ENCODE data around the gene ACADSB. TPM values are rescaled to one million over a fixed set of nuclear protein-coding genes. Genes with fewer than 3 reads are reported as not detected.

ACADSB gene
- total and polyA plus RNA-seq, 8 donors = 17.9 to 61.8 (median 22.9) TPM

GRCh38 chr10:123100030-123100762 is 91.4 kb downstream of the ACADSB start:
- Histone ChIP-seq H3K36me3 (no peaks in the 10 kb centered on the region), H3K9me3 (no peaks in the 10 kb centered on the region), H3K27me3 (peaks cover 0 to 35% of the 10 kb centered on the region in 2 donors), H3K4me1 (no peaks in the 10 kb centered on the region), H3K4me3 (no peak overlapping the region), H3K27ac (no peak overlapping the region)
- ATAC-seq (no peak), DNase-seq (no peak)
- TF ChIP-seq, protein P1, sequence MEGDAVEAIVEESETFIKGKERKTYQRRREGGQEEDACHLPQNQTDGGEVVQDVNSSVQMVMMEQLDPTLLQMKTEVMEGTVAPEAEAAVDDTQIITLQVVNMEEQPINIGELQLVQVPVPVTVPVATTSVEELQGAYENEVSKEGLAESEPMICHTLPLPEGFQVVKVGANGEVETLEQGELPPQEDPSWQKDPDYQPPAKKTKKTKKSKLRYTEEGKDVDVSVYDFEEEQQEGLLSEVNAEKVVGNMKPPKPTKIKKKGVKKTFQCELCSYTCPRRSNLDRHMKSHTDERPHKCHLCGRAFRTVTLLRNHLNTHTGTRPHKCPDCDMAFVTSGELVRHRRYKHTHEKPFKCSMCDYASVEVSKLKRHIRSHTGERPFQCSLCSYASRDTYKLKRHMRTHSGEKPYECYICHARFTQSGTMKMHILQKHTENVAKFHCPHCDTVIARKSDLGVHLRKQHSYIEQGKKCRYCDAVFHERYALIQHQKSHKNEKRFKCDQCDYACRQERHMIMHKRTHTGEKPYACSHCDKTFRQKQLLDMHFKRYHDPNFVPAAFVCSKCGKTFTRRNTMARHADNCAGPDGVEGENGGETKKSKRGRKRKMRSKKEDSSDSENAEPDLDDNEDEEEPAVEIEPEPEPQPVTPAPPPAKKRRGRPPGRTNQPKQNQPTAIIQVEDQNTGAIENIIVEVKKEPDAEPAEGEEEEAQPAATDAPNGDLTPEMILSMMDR (IDR thresholded peaks at IDR 0.05) = no peak
- intact Hi-C loops (cut with DNase I) = no loop called here

GRCh38 chr10:123101872-123102271 is 93.1 kb downstream of the ACADSB start:
- no peak overlapping the region for H3K4me3 ChIP-seq
- H3K27ac ChIP-seq = no peak overlapping the region
- no peaks in the 10 kb centered on the region for H3K9me3 ChIP-seq
- no peaks in the 10 kb centered on the region for H3K4me1 ChIP-seq
- TF ChIP-seq, protein P1 (IDR thresholded peaks at IDR 0.05) = no peak
- H3K36me3 ChIP-seq = no peaks in the 10 kb centered on the region
- DNase-seq = no peak
- ATAC-seq = no peak
- intact Hi-C loops (cut with DNase I) = no loop called here
- peaks cover 0 to 50% of the 10 kb centered on the region in 2 donors for H3K27me3 ChIP-seq

DNA sequence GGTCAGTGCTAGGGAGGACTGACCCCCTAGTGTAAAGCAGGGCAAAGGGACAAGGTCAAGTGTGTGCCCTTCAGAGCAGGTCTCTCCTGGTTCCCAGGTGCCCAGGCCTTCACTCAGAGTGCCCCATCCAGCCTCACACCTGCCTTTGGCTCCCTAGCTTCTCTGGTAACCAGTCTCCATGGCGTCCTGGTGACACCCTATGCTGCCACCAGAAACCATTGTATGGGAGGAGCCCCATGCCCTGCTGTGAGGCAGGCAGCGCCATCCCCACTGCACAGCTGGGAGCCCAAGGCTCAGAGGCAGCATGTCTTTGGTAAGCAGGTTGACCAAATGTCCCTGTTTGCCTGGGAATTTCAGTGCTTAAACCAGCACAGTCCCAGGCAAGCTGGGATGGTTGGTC is 93.9 kb downstream of the ACADSB start:
- Histone ChIP-seq H3K36me3 (no peaks in the 10 kb centered on the region), H3K4me3 (no peak overlapping the region), H3K27me3 (peaks cover 0 to 48% of the 10 kb centered on the region in 2 donors), H3K27ac (no peak overlapping the region), H3K9me3 (no peaks in the 10 kb centered on the region), H3K4me1 (no peaks in the 10 kb centered on the region)
- no peak for DNase-seq
- TF ChIP-seq, protein P1 (IDR thresholded peaks at IDR 0.05) = no peak
- no peak for ATAC-seq
- intact Hi-C loops (cut with DNase I) = no loop called here

DNA sequence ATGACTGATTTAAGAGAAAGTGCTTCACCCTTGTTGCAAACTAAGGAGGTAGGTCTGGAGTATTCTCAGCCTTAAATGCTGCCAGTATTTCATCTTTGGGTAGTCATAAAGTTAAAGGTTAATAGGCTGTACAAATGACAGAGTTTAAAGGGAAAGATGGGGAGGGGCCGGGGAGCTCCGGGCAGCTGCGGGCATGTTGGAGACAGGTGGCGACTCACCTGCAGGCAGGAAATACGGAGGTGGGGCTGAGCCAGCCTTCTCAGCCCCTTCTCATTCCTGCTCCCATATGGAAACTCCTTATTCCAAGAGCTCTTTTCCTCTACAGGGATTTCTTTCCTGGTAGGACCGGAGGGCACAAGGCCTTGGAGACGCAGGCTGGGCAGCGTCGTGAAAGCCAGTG is 95.1 kb downstream of the ACADSB start:
- peaks cover 0 to 42% of the 10 kb centered on the region in 2 donors for H3K27me3 ChIP-seq
- no peaks in the 10 kb centered on the region for H3K36me3 ChIP-seq
- intact Hi-C loops (cut with DNase I) = no loop called here
- ATAC-seq (no peak), DNase-seq (no peak)
- no peak overlapping the region for H3K27ac ChIP-seq
- no peaks in the 10 kb centered on the region for H3K9me3 ChIP-seq
- TF ChIP-seq, protein P1 (IDR thresholded peaks at IDR 0.05) = no peak
- no peak overlapping the region for H3K4me3 ChIP-seq
- H3K4me1 ChIP-seq = no peaks in the 10 kb centered on the region

Other genes with a start within 250 kb of the ACADSB start
- under 1 TPM; 0.73 to 0.76 TPM for gene CUZD1, start 163.1 kb upstream of the ACADSB start, total RNA-seq
- 1 to 10 TPM; 1.7 to 2.7 (median 2.2) TPM for gene CUZD1, start 163.1 kb upstream of the ACADSB start, polyA plus RNA-seq (ENCODE audit: insufficient read length in 6 of 6)
- 1 to 10 TPM; 3.0 to 4.0 TPM for gene FAM24B, start 129.4 kb upstream of the ACADSB start, total RNA-seq
- 10 to 100 TPM in 1 of 6 donors, 1 to 10 TPM in 5; 7.3 to 10.1 (median 8.4) TPM for gene FAM24B, start 129.4 kb upstream of the ACADSB start, polyA plus RNA-seq (ENCODE audit: insufficient read length in 6 of 6)
- gene FAM24A, start 98.4 kb upstream of the ACADSB start, total RNA-seq = not detected
- gene FAM24A, start 98.4 kb upstream of the ACADSB start, polyA plus RNA-seq (ENCODE audit: insufficient read length in 6 of 6) = not detected
- 10 to 100 TPM in 1 of 2 donors, 1 to 10 TPM in 1; 5.9 to 10.0 TPM for gene C10orf88, start 54.8 kb upstream of the ACADSB start, total RNA-seq
- 10 to 100 TPM; 16.5 to 24.0 (median 20.4) TPM for gene C10orf88, start 54.8 kb upstream of the ACADSB start, polyA plus RNA-seq (ENCODE audit: insufficient read length in 6 of 6)
- gene PSTK, start 28.6 kb upstream of the ACADSB start, total RNA-seq = 1 to 10 TPM; 3.8 to 4.4 TPM
- 1 to 10 TPM; 7.0 to 9.9 (median 8.7) TPM for gene PSTK, start 28.6 kb upstream of the ACADSB start, polyA plus RNA-seq (ENCODE audit: insufficient read length in 6 of 6)
- gene IKZF5, start 211 bp upstream of the ACADSB start, total RNA-seq = 10 to 100 TPM; 12.5 to 14.5 TPM
- gene IKZF5, start 211 bp upstream of the ACADSB start, polyA plus RNA-seq (ENCODE audit: insufficient read length in 6 of 6) = 10 to 100 TPM; 23.2 to 29.7 (median 25.4) TPM
- gene HMX3, start 127.0 kb downstream of the ACADSB start, total RNA-seq = not detected
- gene HMX3, start 127.0 kb downstream of the ACADSB start, polyA plus RNA-seq (ENCODE audit: insufficient read length in 6 of 6) = not detected
- not detected for gene HMX2, start 139.1 kb downstream of the ACADSB start, total RNA-seq
- gene HMX2, start 139.1 kb downstream of the ACADSB start, polyA plus RNA-seq (ENCODE audit: insufficient read length in 6 of 6) = not detected
- 10 to 100 TPM; 63.5 to 65.1 TPM for gene BUB3, start 145.4 kb downstream of the ACADSB start, total RNA-seq
- gene BUB3, start 145.4 kb downstream of the ACADSB start, polyA plus RNA-seq (ENCODE audit: insufficient read length in 6 of 6) = 100 to 1,000 TPM in 5 of 6 donors, 10 to 100 TPM in 1; 96.6 to 126 (median 110) TPM